Bronchus fibroblast of lung (primary cell): ENCODE measurements around the gene ARHGEF35. TPM values are rescaled to one million over a fixed set of nuclear protein-coding genes. Genes with fewer than 3 reads are reported as not detected.

Experiments used
- total RNA-seq: library from RNA; depleted of rRNA; stranded (reverse); fragments of >200 nt; gene quantifications from 2 replicates; pipeline ENCODE4 v1.2.3, GENCODE V29; 2015

The ARHGEF35 gene
- total RNA-seq = 0.84 and 0.89 TPM in 2 replicates

GRCh38 chr7:144195212-144195872 lies at the start of gene ARHGEF35:
Gene ARHGEF35, minus strand, starts transcription at chr7:144195833. Its CDS starts 7,450 bp downstream, at chr7:144188383.

GRCh38 chr7:144239365-144239764 lies 43.7 kb upstream of the ARHGEF35 start, which contains the start of gene OR2A42:
Gene OR2A42, minus strand, starts transcription at chr7:144239605. Its CDS starts 6,762 bp downstream, at chr7:144232843.

DNA sequence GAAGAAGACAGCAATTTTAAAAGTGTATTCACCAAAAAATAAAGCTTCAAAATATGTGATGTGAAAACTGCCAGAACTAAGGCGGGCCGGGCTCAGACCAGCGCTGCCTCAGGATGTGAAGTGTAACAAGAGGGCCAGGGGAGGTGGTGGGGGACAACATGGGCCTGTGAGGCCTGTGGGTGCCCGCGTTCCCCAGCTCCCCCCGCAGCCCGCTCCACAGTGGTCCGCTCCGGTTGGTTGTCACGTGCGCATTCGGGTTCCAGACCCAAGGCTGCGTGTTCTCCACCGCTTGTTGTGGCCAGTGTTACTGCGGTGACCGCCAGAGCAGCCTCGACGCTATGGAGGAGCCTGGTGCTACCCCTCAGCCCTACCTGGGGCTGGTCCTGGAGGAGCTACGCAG lies 12.5 kb downstream of the ARHGEF35 start, which contains the start of gene CTAGE4:
TSS of gene CTAGE4 (plus strand) at position 301 of the 400 bp plus-strand sequence. CDS start at position 339, 38 bp downstream.

Other genes with a start within 250 kb of the ARHGEF35 start
- not detected in 2 replicates for gene OR2F1, start 241.0 kb downstream of the ARHGEF35 start, total RNA-seq
- not detected in 2 replicates for gene OR6B1, start 195.5 kb downstream of the ARHGEF35 start, total RNA-seq
- not detected in 2 replicates for gene OR2A5, start 146.9 kb downstream of the ARHGEF35 start, total RNA-seq
- gene OR2A25, start 126.0 kb downstream of the ARHGEF35 start, total RNA-seq = not detected in 2 replicates
- gene OR2A12, start 109.6 kb downstream of the ARHGEF35 start, total RNA-seq = not detected in 2 replicates
- not detected in 2 replicates for gene OR2A2, start 86.2 kb downstream of the ARHGEF35 start, total RNA-seq
- gene OR2A14, start 72.7 kb downstream of the ARHGEF35 start, total RNA-seq = not detected in 2 replicates
- gene CTAGE4, start 12.4 kb downstream of the ARHGEF35 start, total RNA-seq = 0.59 and 1.0 TPM in 2 replicates
- not detected in 2 replicates for gene OR2A42, start 43.8 kb upstream of the ARHGEF35 start, total RNA-seq
- gene OR2A7, start 69.0 kb upstream of the ARHGEF35 start, total RNA-seq = 0.15 and 0.84 TPM in 2 replicates
- not detected in 2 replicates for gene CTAGE8, start 73.5 kb upstream of the ARHGEF35 start, total RNA-seq
- gene OR2A1, start 116.6 kb upstream of the ARHGEF35 start, total RNA-seq = under 0.01 TPM in 2 replicates
- gene ARHGEF5, start 159.6 kb upstream of the ARHGEF35 start, total RNA-seq = 6.7 TPM in 2 replicates
- not detected in 2 replicates for gene NOBOX, start 207.9 kb upstream of the ARHGEF35 start, total RNA-seq